Measurements from ENCODE around the gene THRB.

Gene THRB

DNA sequence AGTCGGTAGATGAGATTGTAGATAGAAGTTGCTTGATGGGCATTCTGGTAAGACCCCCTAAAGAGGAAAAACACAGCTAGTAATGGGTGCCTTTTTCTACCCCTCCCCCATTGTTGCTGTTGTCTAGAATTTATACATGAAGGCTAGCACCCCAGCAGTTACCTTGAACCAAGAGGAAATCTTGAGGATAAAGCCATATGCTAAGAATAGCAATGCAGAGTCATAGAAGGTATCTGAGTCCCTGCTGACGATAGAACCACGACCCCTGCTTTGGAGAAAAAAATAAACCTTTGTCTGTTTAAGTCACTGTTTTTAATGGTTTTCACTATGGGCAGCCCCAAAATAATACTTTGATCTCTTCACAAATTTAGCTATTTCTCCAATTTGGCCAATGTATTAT, 162.6 kb downstream of the THRB start:
- Histone ChIP-seq H3K4ac (ENCODE audit: low read length) (no peak overlapping the region), H2BK120ac (ENCODE audit: low read depth, low read length) (no peak overlapping the region), H3K23ac (ENCODE audit: low read depth, low read length, poor library complexity) (no peak overlapping the region), H3K27ac (replicated peaks; ENCODE audit: low read length) (no peak overlapping the region), H2AK5ac (ENCODE audit: low read depth, low read length) (no peak overlapping the region), H2BK5ac (ENCODE audit: low read length) (no peak overlapping the region), H4K91ac (ENCODE audit: low read depth, low read length, poor library complexity) (no peak overlapping the region), H3K9me3 (replicated peaks in 1 of 2; ENCODE audit: control insufficient read depth in 2 of 2, insufficient read depth in 1 of 2, low read depth in 1 of 2, low read length in 2 of 2) (no peaks in the 10 kb centered on the region), H2BK15ac (ENCODE audit: low read length) (no peak overlapping the region), H3K4me2 (ENCODE audit: insufficient read depth, low read length, poor library complexity, severe bottlenecking) (no peak overlapping the region), H3K4me3 (ENCODE audit: low read length in 2 of 2) (no peak overlapping the region), H2BK12ac (ENCODE audit: low read length) (no peak overlapping the region), H3K27me3 (ENCODE audit: control insufficient read depth in 3 of 3, insufficient read depth in 3 of 3, low read depth in 1 of 3, low read length in 3 of 3) (no peaks in the 10 kb centered on the region), H3K14ac (ENCODE audit: low read length) (no peak overlapping the region), H3K36me3 (replicated peaks in 1 of 2; ENCODE audit: control insufficient read depth in 2 of 2, insufficient read depth in 2 of 2, low read length in 2 of 2) (no peaks in the 10 kb centered on the region), H4K8ac (ENCODE audit: low read depth, low read length) (no peak overlapping the region), H3K79me1 (ENCODE audit: low read depth, low read length) (no peaks in the 10 kb centered on the region), H2AFZ (ENCODE audit: low read length) (no peak overlapping the region), H3K4me1 (ENCODE audit: control insufficient read depth in 2 of 2, insufficient read depth in 1 of 2, low read depth in 1 of 2, low read length in 2 of 2) (no peaks in the 10 kb centered on the region), H3K18ac (ENCODE audit: low read length) (no peak overlapping the region), H3K9ac (ENCODE audit: low read depth, low read length, poor library complexity) (no peak overlapping the region)
- WGBS, 2 donors (ENCODE audit: extremely low coverage in 2 of 2, insufficient read length in 2 of 2, insufficient replicate concordance in 1 of 2), result no CpG with 5 or more reads among the region's 3 CpGs
- DNase-seq (ENCODE audit: low spot score), result no peak

- no peak overlapping the region for H2BK12ac ChIP-seq (ENCODE audit: low read length)
- H3K9ac ChIP-seq (ENCODE audit: low read depth, low read length, poor library complexity), result no peak overlapping the region
- H3K9me3 ChIP-seq (replicated peaks in 1 of 2; ENCODE audit: control insufficient read depth in 2 of 2, insufficient read depth in 1 of 2, low read depth in 1 of 2, low read length in 2 of 2), result no peaks in the 10 kb centered on the region
- H2BK120ac ChIP-seq (ENCODE audit: low read depth, low read length), result no peak overlapping the region
- H4K91ac ChIP-seq (ENCODE audit: low read depth, low read length, poor library complexity), result no peak overlapping the region
- no peak overlapping the region for H4K8ac ChIP-seq (ENCODE audit: low read depth, low read length)
- no peaks in the 10 kb centered on the region for H3K27me3 ChIP-seq (ENCODE audit: control insufficient read depth in 3 of 3, insufficient read depth in 3 of 3, low read depth in 1 of 3, low read length in 3 of 3)
- no peak overlapping the region for H2BK5ac ChIP-seq (ENCODE audit: low read length)
- no peak overlapping the region for H3K18ac ChIP-seq (ENCODE audit: low read length)
- no peak overlapping the region for H2BK15ac ChIP-seq (ENCODE audit: low read length)
- no peaks in the 10 kb centered on the region for H3K4me1 ChIP-seq (ENCODE audit: control insufficient read depth in 2 of 2, insufficient read depth in 1 of 2, low read depth in 1 of 2, low read length in 2 of 2)
- no peak overlapping the region for H3K4me2 ChIP-seq (ENCODE audit: insufficient read depth, low read length, poor library complexity, severe bottlenecking)
- H3K23ac ChIP-seq (ENCODE audit: low read depth, low read length, poor library complexity), result no peak overlapping the region
- no peaks in the 10 kb centered on the region for H3K79me1 ChIP-seq (ENCODE audit: low read depth, low read length)
- no peak for DNase-seq (ENCODE audit: low spot score)
- no peak overlapping the region for H2AFZ ChIP-seq (ENCODE audit: low read length)
- no peak overlapping the region for H3K14ac ChIP-seq (ENCODE audit: low read length)
- H3K4ac ChIP-seq (ENCODE audit: low read length), result no peak overlapping the region
- H3K27ac ChIP-seq (replicated peaks; ENCODE audit: low read length), result no peak overlapping the region
- no peak overlapping the region for H3K4me3 ChIP-seq (ENCODE audit: low read length in 2 of 2)
- H3K36me3 ChIP-seq (replicated peaks in 1 of 2; ENCODE audit: control insufficient read depth in 2 of 2, insufficient read depth in 2 of 2, low read length in 2 of 2), result no peaks in the 10 kb centered on the region
- H2AK5ac ChIP-seq (ENCODE audit: low read depth, low read length), result no peak overlapping the region
Measured at GRCh38 chr3:24323272-24323671, 171.4 kb downstream of the THRB start.

DNA sequence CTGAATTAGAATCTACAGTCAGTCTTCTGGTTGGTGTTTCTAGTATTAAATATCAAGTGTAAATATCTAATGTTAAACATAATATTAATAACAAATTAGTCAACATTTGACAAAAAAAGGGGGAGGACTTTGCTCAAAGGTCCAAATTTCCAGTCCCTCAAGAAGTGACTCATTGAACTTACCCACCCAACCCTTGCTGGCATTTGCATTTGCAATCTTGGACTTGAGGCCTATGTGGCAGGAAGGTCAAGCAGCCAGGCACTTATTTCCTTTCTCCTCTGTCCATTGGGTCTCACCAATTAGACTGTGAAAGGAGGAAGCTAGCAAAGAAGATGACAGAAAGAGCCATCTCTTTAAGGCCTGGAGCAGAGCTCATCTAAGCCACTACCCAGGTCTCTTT, 174.0 kb downstream of the THRB start:
- H3K9me3 ChIP-seq (replicated peaks in 1 of 2; ENCODE audit: control insufficient read depth in 2 of 2, insufficient read depth in 1 of 2, low read depth in 1 of 2, low read length in 2 of 2), result no peaks in the 10 kb centered on the region
- no peak overlapping the region for H2BK15ac ChIP-seq (ENCODE audit: low read length)
- H4K8ac ChIP-seq (ENCODE audit: low read depth, low read length), result no peak overlapping the region
- no peak overlapping the region for H3K27ac ChIP-seq (replicated peaks; ENCODE audit: low read length)
- H2BK120ac ChIP-seq (ENCODE audit: low read depth, low read length), result no peak overlapping the region
- H3K23ac ChIP-seq (ENCODE audit: low read depth, low read length, poor library complexity), result no peak overlapping the region
- H3K18ac ChIP-seq (ENCODE audit: low read length), result no peak overlapping the region
- H3K9ac ChIP-seq (ENCODE audit: low read depth, low read length, poor library complexity), result no peak overlapping the region
- no peak overlapping the region for H2AFZ ChIP-seq (ENCODE audit: low read length)
- no peak overlapping the region for H3K4ac ChIP-seq (ENCODE audit: low read length)
- no peaks in the 10 kb centered on the region for H3K79me1 ChIP-seq (ENCODE audit: low read depth, low read length)
- H3K4me3 ChIP-seq (ENCODE audit: low read length in 2 of 2), result no peak overlapping the region
- H3K4me1 ChIP-seq (ENCODE audit: control insufficient read depth in 2 of 2, insufficient read depth in 1 of 2, low read depth in 1 of 2, low read length in 2 of 2), result no peaks in the 10 kb centered on the region
- DNase-seq (ENCODE audit: low spot score), result no peak
- no peak overlapping the region for H3K4me2 ChIP-seq (ENCODE audit: insufficient read depth, low read length, poor library complexity, severe bottlenecking)
- H3K36me3 ChIP-seq (replicated peaks in 1 of 2; ENCODE audit: control insufficient read depth in 2 of 2, insufficient read depth in 2 of 2, low read length in 2 of 2), result no peaks in the 10 kb centered on the region
- H2BK12ac ChIP-seq (ENCODE audit: low read length), result no peak overlapping the region
- H2AK5ac ChIP-seq (ENCODE audit: low read depth, low read length), result no peak overlapping the region
- no peak overlapping the region for H3K14ac ChIP-seq (ENCODE audit: low read length)
- no peak overlapping the region for H2BK5ac ChIP-seq (ENCODE audit: low read length)
- H3K27me3 ChIP-seq (ENCODE audit: control insufficient read depth in 3 of 3, insufficient read depth in 3 of 3, low read depth in 1 of 3, low read length in 3 of 3), result no peaks in the 10 kb centered on the region
- no peak overlapping the region for H4K91ac ChIP-seq (ENCODE audit: low read depth, low read length, poor library complexity)

- H3K4me3 ChIP-seq (ENCODE audit: low read length in 2 of 2), result no peak overlapping the region
- H3K4ac ChIP-seq (ENCODE audit: low read length), result no peak overlapping the region
- no peaks in the 10 kb centered on the region for H3K79me1 ChIP-seq (ENCODE audit: low read depth, low read length)
- no peak overlapping the region for H4K91ac ChIP-seq (ENCODE audit: low read depth, low read length, poor library complexity)
- H3K23ac ChIP-seq (ENCODE audit: low read depth, low read length, poor library complexity), result no peak overlapping the region
- no peak overlapping the region for H3K9ac ChIP-seq (ENCODE audit: low read depth, low read length, poor library complexity)
- no peak overlapping the region for H2BK15ac ChIP-seq (ENCODE audit: low read length)
- H2BK5ac ChIP-seq (ENCODE audit: low read length), result no peak overlapping the region
- no peaks in the 10 kb centered on the region for H3K9me3 ChIP-seq (replicated peaks in 1 of 2; ENCODE audit: control insufficient read depth in 2 of 2, insufficient read depth in 1 of 2, low read depth in 1 of 2, low read length in 2 of 2)
- no peak overlapping the region for H2BK120ac ChIP-seq (ENCODE audit: low read depth, low read length)
- no CpG with 5 or more reads among the region's 1 CpG for WGBS, 2 donors (ENCODE audit: extremely low coverage in 2 of 2, insufficient read length in 2 of 2, insufficient replicate concordance in 1 of 2)
- H2BK12ac ChIP-seq (ENCODE audit: low read length), result no peak overlapping the region
- H3K4me2 ChIP-seq (ENCODE audit: insufficient read depth, low read length, poor library complexity, severe bottlenecking), result no peak overlapping the region
- no peak overlapping the region for H3K14ac ChIP-seq (ENCODE audit: low read length)
- no peak overlapping the region for H3K18ac ChIP-seq (ENCODE audit: low read length)
- no peak for DNase-seq (ENCODE audit: low spot score)
- no peak overlapping the region for H3K27ac ChIP-seq (replicated peaks; ENCODE audit: low read length)
- H2AFZ ChIP-seq (ENCODE audit: low read length), result no peak overlapping the region
- no peaks in the 10 kb centered on the region for H3K27me3 ChIP-seq (ENCODE audit: control insufficient read depth in 3 of 3, insufficient read depth in 3 of 3, low read depth in 1 of 3, low read length in 3 of 3)
- H3K4me1 ChIP-seq (ENCODE audit: control insufficient read depth in 2 of 2, insufficient read depth in 1 of 2, low read depth in 1 of 2, low read length in 2 of 2), result no peaks in the 10 kb centered on the region
- no peak overlapping the region for H2AK5ac ChIP-seq (ENCODE audit: low read depth, low read length)
- H3K36me3 ChIP-seq (replicated peaks in 1 of 2; ENCODE audit: control insufficient read depth in 2 of 2, insufficient read depth in 2 of 2, low read length in 2 of 2), result no peaks in the 10 kb centered on the region
- no peak overlapping the region for H4K8ac ChIP-seq (ENCODE audit: low read depth, low read length)
Measured at GRCh38 chr3:24318677-24319287, 175.9 kb downstream of the THRB start.
